Activated CD4-positive, alpha-beta T cell treated with anti-CD3 and anti-CD28 coated beads, Interleukin-2, amount 50 U/mL, for 48 hours (primary cell): Measurements from ENCODE around the gene FBRSL1.
"Not testable (repeated sequence)": the region's sequence is repeated elsewhere in the genome, so short reads cannot be mapped to it uniquely, and the experiment has no call there.

ENCODE experiments used
- DNase-seq, 2 experiments: peaks; one replicate each; pipeline ENCODE4 v3.0.0-alpha.2; 2020

Gene FBRSL1

GRCh38 chr12:132489602-132490266, at the start of gene FBRSL1:
Gene FBRSL1, plus strand, starts transcription at chr12:132490151.
- DNase-seq = peak; percentile 89 to 91

- not testable (repeated sequence) for DNase-seq
Measured at GRCh38 chr12:132440420-132440819, 49.5 kb upstream of the FBRSL1 start.

GRCh38 chr12:132441871-132442863, 47.8 kb upstream of the FBRSL1 start:
- DNase-seq = no peak

GRCh38 chr12:132443091-132443490, 46.9 kb upstream of the FBRSL1 start:
- no peak for DNase-seq

GRCh38 chr12:132444283-132444682, 45.7 kb upstream of the FBRSL1 start:
- DNase-seq = no peak

GRCh38 chr12:132444957-132445883, 44.7 kb upstream of the FBRSL1 start:
- DNase-seq = peak; percentile 85 to 90

- peak; percentile 56 to 65 for DNase-seq
Measured at GRCh38 chr12:132445884-132446632, 43.9 kb upstream of the FBRSL1 start.

GRCh38 chr12:132446633-132447326, 43.2 kb upstream of the FBRSL1 start:
- DNase-seq = no peak

GRCh38 chr12:132447327-132447720, 42.6 kb upstream of the FBRSL1 start:
- no peak for DNase-seq

GRCh38 chr12:132447731-132448462, 42.1 kb upstream of the FBRSL1 start:
- no peak for DNase-seq

- DNase-seq = no peak
Measured at GRCh38 chr12:132448463-132448820, 41.5 kb upstream of the FBRSL1 start.

- DNase-seq = no peak
Measured at GRCh38 chr12:132449565-132450417, 40.2 kb upstream of the FBRSL1 start.

GRCh38 chr12:132450418-132451171, 39.4 kb upstream of the FBRSL1 start:
- DNase-seq = no peak

- no peak for DNase-seq
Measured at GRCh38 chr12:132451172-132451835, 38.6 kb upstream of the FBRSL1 start.

GRCh38 chr12:132451836-132452195, 38.1 kb upstream of the FBRSL1 start:
- no peak for DNase-seq

GRCh38 chr12:132452596-132453350, 37.2 kb upstream of the FBRSL1 start:
- DNase-seq = no peak

- no peak for DNase-seq
Measured at GRCh38 chr12:132453361-132454192, 36.4 kb upstream of the FBRSL1 start.
